Activated naive CD4-positive, alpha-beta T cell treated with anti-CD3 and anti-CD28 coated beads, Interleukin-2, amount 50 U/mL, for 72 hours (primary cell): Measurements from ENCODE around the gene PCDH15. TPM values are rescaled to one million over a fixed set of nuclear protein-coding genes. Genes with fewer than 3 reads are reported as not detected.
"Not testable (repeated sequence)": the region's sequence is repeated elsewhere in the genome, so short reads cannot be mapped to it uniquely, and the experiment has no call there.

ENCODE experiments used
- ATAC-seq, 2 donors: fragments of 150-1000 bp; cut with Tn5 transposase; 2 replicates each; pipeline ENCODE4 v1.10.0; 2021; ENCODE audit warnings: mild to moderate bottlenecking in 2 of 2, moderate library complexity in 2 of 2
- DNase-seq, 2 donors: peaks; one replicate each; pipeline ENCODE4 v3.0.0; 2021 to 2022; ENCODE audit warnings: low spot score in 2 of 2
- H3K27ac Mint-ChIP-seq, 2 donors: one replicate each; pipeline ENCODE4 v1.8.0; 2022; ENCODE audit warnings: mild to moderate bottlenecking in 2 of 2, mixed read lengths in 2 of 2
- H3K36me3 Mint-ChIP-seq, 2 donors: one replicate each; pipeline ENCODE4 v1.8.0; 2022; ENCODE audit warnings: mixed read lengths in 2 of 2
- H3K9me3 Mint-ChIP-seq, 2 donors: one replicate each; pipeline ENCODE4 v1.8.0; 2022; ENCODE audit warnings: mixed read lengths in 2 of 2
- total RNA-seq, 2 donors: library from RNA; stranded (reverse); gene quantifications; one replicate each; pipeline ENCODE4 v1.2.3, GENCODE V29; 2022

PCDH15 gene
- total RNA-seq, 2 donors from 2014 or later, result not detected

- DNase-seq, result no peak
- H3K36me3 Mint-ChIP-seq, result no peaks in the 10 kb centered on the region
- ATAC-seq, result no peak
- no peak overlapping the region for H3K27ac Mint-ChIP-seq
- no peaks in the 10 kb centered on the region for H3K9me3 Mint-ChIP-seq
Measured at GRCh38 chr10:53952698-53953630, 848.1 kb downstream of the PCDH15 start.

- Mint-ChIP-seq H3K9me3 (peaks cover 3 to 14% of the 10 kb centered on the region in 2 donors), H3K36me3 (no peaks in the 10 kb centered on the region), H3K27ac (no peak overlapping the region)
- ATAC-seq (no peak), DNase-seq (no peak)
Measured at GRCh38 chr10:53939654-53940053, 861.4 kb downstream of the PCDH15 start.

- DNase-seq (no peak), ATAC-seq (no peak)
- Mint-ChIP-seq H3K27ac (no peak overlapping the region), H3K36me3 (peaks cover 0 to 4% of the 10 kb centered on the region in 2 donors), H3K9me3 (peaks cover 4 to 15% of the 10 kb centered on the region in 2 donors)
Measured at GRCh38 chr10:53930648-53931047, 870.4 kb downstream of the PCDH15 start.

- DNase-seq, H3K27ac Mint-ChIP-seq, H3K36me3 Mint-ChIP-seq, ATAC-seq: not testable (repeated sequence)
- H3K9me3 Mint-ChIP-seq, result peaks cover 9 to 13% of the 10 kb centered on the region in 2 donors
Measured at GRCh38 chr10:53924051-53924700, 876.9 kb downstream of the PCDH15 start.

GRCh38 chr10:53918755-53919154 lies 882.3 kb downstream of the PCDH15 start:
- no peaks in the 10 kb centered on the region for H3K36me3 Mint-ChIP-seq
- ATAC-seq (no peak), DNase-seq (no peak)
- H3K9me3 Mint-ChIP-seq, result peaks cover 3 to 9% of the 10 kb centered on the region in 2 donors
- no peak overlapping the region for H3K27ac Mint-ChIP-seq

GRCh38 chr10:53909791-53910190 lies 891.2 kb downstream of the PCDH15 start:
- peaks cover 0 to 16% of the 10 kb centered on the region in 2 donors for H3K36me3 Mint-ChIP-seq
- peaks cover 13 to 17% of the 10 kb centered on the region in 2 donors for H3K9me3 Mint-ChIP-seq
- H3K27ac Mint-ChIP-seq, result peak overlapping the region in 1 of 2 donors; percentile 68
- DNase-seq (no peak), ATAC-seq (no peak)

- Mint-ChIP-seq H3K27ac (no peak overlapping the region), H3K36me3 (no peaks in the 10 kb centered on the region), H3K9me3 (peaks cover 0 to 3% of the 10 kb centered on the region in 2 donors)
- DNase-seq (no peak), ATAC-seq (no peak)
Measured at GRCh38 chr10:53904506-53905241, 896.4 kb downstream of the PCDH15 start.

GRCh38 chr10:53903756-53904155 lies 897.3 kb downstream of the PCDH15 start:
- H3K27ac Mint-ChIP-seq, result no peak overlapping the region
- DNase-seq (no peak), ATAC-seq (no peak)
- no peaks in the 10 kb centered on the region for H3K36me3 Mint-ChIP-seq
- no peaks in the 10 kb centered on the region for H3K9me3 Mint-ChIP-seq

GRCh38 chr10:53899463-53900160 lies 901.4 kb downstream of the PCDH15 start:
- ATAC-seq (no peak), DNase-seq (no peak)
- no peak overlapping the region for H3K27ac Mint-ChIP-seq
- H3K9me3 Mint-ChIP-seq, result peaks cover 4% of the 10 kb centered on the region in 2 donors
- no peaks in the 10 kb centered on the region for H3K36me3 Mint-ChIP-seq

GRCh38 chr10:53898532-53898931 lies 902.5 kb downstream of the PCDH15 start:
- DNase-seq, result no peak
- Mint-ChIP-seq H3K9me3 (peaks cover 4 to 8% of the 10 kb centered on the region in 2 donors), H3K27ac (no peak overlapping the region), H3K36me3 (no peaks in the 10 kb centered on the region)
- no peak for ATAC-seq

GRCh38 chr10:53894145-53894544 lies 906.9 kb downstream of the PCDH15 start:
- DNase-seq, result no peak
- no peak for ATAC-seq
- Mint-ChIP-seq H3K36me3 (no peaks in the 10 kb centered on the region), H3K9me3 (peaks cover 4 to 13% of the 10 kb centered on the region in 2 donors), H3K27ac (no peak overlapping the region)

GRCh38 chr10:53893061-53893460 lies 908.0 kb downstream of the PCDH15 start:
- DNase-seq (no peak), ATAC-seq (no peak)
- Mint-ChIP-seq H3K36me3 (no peaks in the 10 kb centered on the region), H3K9me3 (peaks cover 4 to 13% of the 10 kb centered on the region in 2 donors), H3K27ac (no peak overlapping the region)

GRCh38 chr10:53886325-53887300 lies 914.4 kb downstream of the PCDH15 start:
- ATAC-seq, result no peak
- peaks cover 4 to 5% of the 10 kb centered on the region in 2 donors for H3K9me3 Mint-ChIP-seq
- H3K36me3 Mint-ChIP-seq, result no peaks in the 10 kb centered on the region
- no peak overlapping the region for H3K27ac Mint-ChIP-seq
- no peak for DNase-seq

- Mint-ChIP-seq H3K36me3 (no peaks in the 10 kb centered on the region), H3K9me3 (peaks cover 6 to 13% of the 10 kb centered on the region in 2 donors), H3K27ac (no peak overlapping the region)
- DNase-seq (no peak), ATAC-seq (no peak)
Measured at GRCh38 chr10:53864846-53865245, 936.2 kb downstream of the PCDH15 start.

GRCh38 chr10:53852450-53853175 lies 948.4 kb downstream of the PCDH15 start:
- DNase-seq (no peak), ATAC-seq (no peak)
- Mint-ChIP-seq H3K9me3 (no peaks in the 10 kb centered on the region), H3K36me3 (no peaks in the 10 kb centered on the region), H3K27ac (no peak overlapping the region)
